PC-3 (cell line): ENCODE measurements around the gene FTO. TPM values are rescaled to one million over a fixed set of nuclear protein-coding genes. Genes with fewer than 3 reads are reported as not detected.

Experiments used
- ATAC-seq: fragments of 200-7000 bp; cut with Tn5 transposase; 2 replicates; pipeline ENCODE4 v1.9.1; 2020; ENCODE audit warnings: mild to moderate bottlenecking, moderate library complexity
- BruUV-seq: library from RNA; stranded (reverse); fragments of 400-500 nt; replicated peaks from 2 replicates; lab custom pipeline; 2021; lab: Mats Ljungman, UMichigan
- CTCF ChIA-PET: fragments of 300-600 bp; sonication (Branson Sonifier 250); formaldehyde crosslinking; loops from one replicate; lab custom pipeline; 2022; ENCODE audit warnings: antibody characterized with exemption; lab: Charles Lee
- POLR2A ChIA-PET: fragments of 300-600 bp; sonication (Branson Sonifier 250); formaldehyde crosslinking; loops from one replicate; lab custom pipeline; 2022; ENCODE audit warnings: antibody characterized with exemption; ENCODE audit not compliant: unreplicated experiment; lab: Charles Lee
- DNase-seq: peaks from one replicate; pipeline ENCODE4 v3.0.0-alpha.2; 2015
- H2AFZ ChIP-seq: fragments of 300-600 bp; sonication (generic); 2 replicates; pipeline ENCODE4 v1.6.0; 2016; ENCODE audit warnings: antibody characterized with exemption, low read length
- H3F3A ChIP-seq: fragments of 300-600 bp; sonication (generic); one replicate; pipeline ENCODE4 v1.6.0; 2017; ENCODE audit warnings: antibody characterized with exemption, low read length, control low read depth, mild to moderate bottlenecking; ENCODE audit not compliant: unreplicated experiment
- H3K27ac ChIP-seq: fragments of 300-600 bp; sonication (generic); 2 replicates; pipeline ENCODE4 v1.5.1; 2016; ENCODE audit warnings: mild to moderate bottlenecking, low read length
- H3K27me3 ChIP-seq: fragments of 300-600 bp; sonication (generic); 2 replicates; pipeline ENCODE4 v1.6.1; 2016; ENCODE audit warnings: low read length, mixed read lengths
- H3K36me3 ChIP-seq: fragments of 300-600 bp; sonication (generic); 2 replicates; pipeline ENCODE4 v1.6.1; 2016; ENCODE audit warnings: low read depth, mixed run types, low read length, mixed read lengths
- H3K4me1 ChIP-seq: fragments of 300-600 bp; sonication (generic); 2 replicates; pipeline ENCODE4 v1.5.1; 2016; ENCODE audit warnings: low read length; ENCODE audit not compliant: insufficient read depth
- H3K4me2 ChIP-seq: fragments of 300-600 bp; sonication (generic); 2 replicates; pipeline ENCODE4 v1.6.0; 2016; ENCODE audit warnings: low read length
- H3K4me3 ChIP-seq: fragments of 300-600 bp; sonication (generic); 2 replicates; pipeline ENCODE4 v1.5.1; 2016; ENCODE audit warnings: mild to moderate bottlenecking, low read length, mixed read lengths
- H3K79me2 ChIP-seq: fragments of 300-600 bp; sonication (generic); 2 replicates; pipeline ENCODE4 v1.6.1; 2017; ENCODE audit warnings: low read length, mixed read lengths
- H3K9ac ChIP-seq: fragments of 300-600 bp; sonication (generic); 2 replicates; pipeline ENCODE4 v1.6.0; 2016; ENCODE audit warnings: mild to moderate bottlenecking, low read length
- H3K9me2 ChIP-seq: fragments of 300-600 bp; sonication (generic); replicated peaks from 2 replicates; pipeline ENCODE4 v1.6.1; 2016; ENCODE audit warnings: mixed run types, low read length, mixed read lengths
- H3K9me3 ChIP-seq: fragments of 300-600 bp; sonication (generic); 2 replicates; pipeline ENCODE4 v1.6.1; 2016; ENCODE audit warnings: low read length, mixed read lengths
- H4K20me1 ChIP-seq: fragments of 300-600 bp; sonication (generic); 2 replicates; pipeline ENCODE4 v1.6.1; 2016; ENCODE audit warnings: low read length, mixed read lengths
- CTCF ChIP-seq: fragments of 300-600 bp; sonication (generic); conservative IDR thresholded peaks from 2 replicates; pipeline ENCODE4 v1.5.1; 2017; ENCODE audit warnings: antibody characterized with exemption, low read depth, mild to moderate bottlenecking, low read length
- EZH2 ChIP-seq: fragments of 300-600 bp; sonication (generic); IDR thresholded peaks from one replicate; pipeline ENCODE4 v1.6.1; 2017; ENCODE audit warnings: antibody characterized with exemption, mild to moderate bottlenecking, low read length; ENCODE audit not compliant: unreplicated experiment
- EZH2phosphoT487 ChIP-seq: fragments of 300-600 bp; sonication (generic); IDR thresholded peaks from 2 replicates; pipeline ENCODE4 v1.6.1; 2018; ENCODE audit warnings: mild to moderate bottlenecking, antibody characterized with exemption, low read length, borderline replicate concordance
- intact Hi-C: fragments of 100-400 bp; cut with micrococcal nuclease; formaldehyde crosslinking; loops from 2 replicates; pipeline ENCODE4 v1.9.0; 2023
- total RNA-seq: library from RNA; depleted of rRNA; stranded (reverse); fragments of >200 nt; gene quantifications from 2 replicates; pipeline ENCODE4 v1.2.3, GENCODE V29; 2014

Gene FTO
- total RNA-seq, 1 experiment from 2014 or later, result 27.0 TPM

- H3K27ac ChIP-seq, result no peak overlapping the region
- DNase-seq (no peak), ATAC-seq (no peak)
- no peak overlapping the region for H3K4me3 ChIP-seq
- no peaks in the 10 kb centered on the region for H3F3A ChIP-seq
- no TSS peak for BruUV-seq
- no peaks in the 10 kb centered on the region for H3K9me3 ChIP-seq
- no peaks in the 10 kb centered on the region for H3K79me2 ChIP-seq
- no peaks in the 10 kb centered on the region for H4K20me1 ChIP-seq
- ChIA-PET POLR2A (no interaction called here), CTCF (no interaction called here)
- H2AFZ ChIP-seq, result no peak overlapping the region
- TF ChIP-seq CTCF, result no peak
- TF ChIP-seq EZH2, result no peak
- no peak for TF ChIP-seq EZH2phosphoT487
- no peaks in the 10 kb centered on the region for H3K36me3 ChIP-seq
- H3K9ac ChIP-seq, result no peak overlapping the region
- no peaks in the 10 kb centered on the region for H3K4me1 ChIP-seq
- no peaks in the 10 kb centered on the region for H3K27me3 ChIP-seq
- H3K4me2 ChIP-seq, result no peak overlapping the region
- H3K9me2 ChIP-seq, result no peaks in the 10 kb centered on the region
- intact Hi-C loops, result no loop called here
Measured at GRCh38 chr16:54120846-54121480, 417.0 kb downstream of the FTO start.

- Histone ChIP-seq H3K4me2 (no peak overlapping the region), H4K20me1 (no peaks in the 10 kb centered on the region), H3K79me2 (no peaks in the 10 kb centered on the region), H3K9ac (no peak overlapping the region), H3K27ac (no peak overlapping the region), H3K27me3 (no peaks in the 10 kb centered on the region), H3K4me1 (no peaks in the 10 kb centered on the region), H3K4me3 (no peak overlapping the region), H3K9me2 (no peaks in the 10 kb centered on the region), H3K9me3 (no peaks in the 10 kb centered on the region), H3K36me3 (no peaks in the 10 kb centered on the region), H2AFZ (no peak overlapping the region), H3F3A (no peaks in the 10 kb centered on the region)
- intact Hi-C loops, result no loop called here
- no TSS peak for BruUV-seq
- TF ChIP-seq EZH2, result no peak
- TF ChIP-seq CTCF, result no peak
- no peak for TF ChIP-seq EZH2phosphoT487
- ChIA-PET POLR2A (no interaction called here), CTCF (no interaction called here)
- no peak for ATAC-seq
- no peak for DNase-seq
Measured at GRCh38 chr16:54121539-54122295, 417.8 kb downstream of the FTO start.

GRCh38 chr16:54123766-54124165 lies 419.8 kb downstream of the FTO start:
- Histone ChIP-seq H3K27ac (no peak overlapping the region), H3K9ac (no peak overlapping the region), H3K36me3 (no peaks in the 10 kb centered on the region), H4K20me1 (no peaks in the 10 kb centered on the region), H3K4me2 (no peak overlapping the region), H3F3A (no peaks in the 10 kb centered on the region), H3K79me2 (no peaks in the 10 kb centered on the region), H3K27me3 (peaks cover 13% of the 10 kb centered on the region; the same call in 1 of the 2 replicates), H3K9me3 (no peaks in the 10 kb centered on the region), H2AFZ (no peak overlapping the region), H3K4me1 (no peaks in the 10 kb centered on the region), H3K9me2 (no peaks in the 10 kb centered on the region), H3K4me3 (no peak overlapping the region)
- no peak for ATAC-seq
- BruUV-seq, result no TSS peak
- TF ChIP-seq EZH2 (no peak), EZH2phosphoT487 (no peak), CTCF (no peak)
- POLR2A ChIA-PET, result no interaction called here
- intact Hi-C loops, result no loop called here
- CTCF ChIA-PET, result no interaction called here
- no peak for DNase-seq
